Upper lobe of right lung (tissue), 1 donor: ENCODE data around the gene VWA8. TPM values are rescaled to one million over a fixed set of nuclear protein-coding genes. Genes with fewer than 3 reads are reported as not detected.

Experiments used
- ATAC-seq: fragments of 200-7000 bp; cut with Tn5 transposase; one replicate; pipeline ENCODE4 v1.9.1; 2020; ENCODE audit warnings: mild to moderate bottlenecking, moderate library complexity
- DNase-seq: peaks from one replicate; pipeline ENCODE4 v3.0.0-alpha.2; 2020
- H3K27ac ChIP-seq: fragments of 200-600 bp; one replicate; pipeline ENCODE4 v1.8.0; 2022
- H3K27me3 ChIP-seq: fragments of 200-600 bp; one replicate; pipeline ENCODE4 v1.8.0; 2022; ENCODE audit warnings: mild to moderate bottlenecking
- H3K36me3 ChIP-seq: fragments of 200-600 bp; one replicate; pipeline ENCODE4 v1.8.0; 2022
- H3K4me1 ChIP-seq: fragments of 200-600 bp; one replicate; pipeline ENCODE4 v1.8.0; 2022
- H3K4me3 ChIP-seq: fragments of 200-600 bp; one replicate; pipeline ENCODE4 v1.8.0; 2022; ENCODE audit warnings: mild to moderate bottlenecking
- H3K9me3 ChIP-seq: fragments of 200-600 bp; one replicate; pipeline ENCODE4 v1.8.0; 2022
- CTCF ChIP-seq: fragments of 200-600 bp; IDR thresholded peaks from one replicate; pipeline ENCODE4 v1.8.0; 2022; ENCODE audit warnings: antibody characterized with exemption
- intact Hi-C: fragments of 100-400 bp; cut with DNase I; formaldehyde crosslinking; loops from one replicate; pipeline ENCODE4 v1.11.0; 2022
- total RNA-seq: library from RNA; stranded (reverse); fragmentation: NEBNext Ultra II Directional; extraction: Animal tissue kit (Norgen Biotek cat#: 25700); gene quantifications from one replicate; pipeline ENCODE4 v1.2.1, GENCODE V29; 2021
- donor health status: DM: no; HTN: yes; CAD: no; lungs with severe emphysema.

Gene VWA8
- total RNA-seq, 1 donor from 2014 or later = 20.6 TPM

- Histone ChIP-seq H3K9me3 (no peaks in the 10 kb centered on the region), H3K4me1 (peaks cover 39% of the 10 kb centered on the region), H3K27ac (peak overlapping the region; percentile 49), H3K27me3 (no peaks in the 10 kb centered on the region), H3K36me3 (no peaks in the 10 kb centered on the region), H3K4me3 (no peak overlapping the region)
- DNase-seq (no peak), ATAC-seq (no peak)
- intact Hi-C loops = no loop called here
- TF ChIP-seq CTCF = no peak
Observed at GRCh38 chr13:41644742-41645141, 316.2 kb downstream of the VWA8 start.

- intact Hi-C loops = no loop called here
- no peaks in the 10 kb centered on the region for H3K36me3 ChIP-seq
- no peak for TF ChIP-seq CTCF
- H3K4me1 ChIP-seq = peaks cover 44% of the 10 kb centered on the region
- no peaks in the 10 kb centered on the region for H3K9me3 ChIP-seq
- H3K27me3 ChIP-seq = no peaks in the 10 kb centered on the region
- no peak overlapping the region for H3K4me3 ChIP-seq
- DNase-seq = no peak
- H3K27ac ChIP-seq = peak overlapping the region; percentile 44
- ATAC-seq = peak; percentile 33
Observed at GRCh38 chr13:41643507-41643906, 317.4 kb downstream of the VWA8 start.

GRCh38 chr13:41641961-41642360 is 318.9 kb downstream of the VWA8 start:
- H3K4me3 ChIP-seq = no peak overlapping the region
- intact Hi-C loops = no loop called here
- peaks cover 49% of the 10 kb centered on the region for H3K4me1 ChIP-seq
- no peak overlapping the region for H3K27ac ChIP-seq
- no peaks in the 10 kb centered on the region for H3K27me3 ChIP-seq
- TF ChIP-seq CTCF = no peak
- DNase-seq (no peak), ATAC-seq (no peak)
- H3K36me3 ChIP-seq = no peaks in the 10 kb centered on the region
- H3K9me3 ChIP-seq = no peaks in the 10 kb centered on the region

- no peak overlapping the region for H3K27ac ChIP-seq
- intact Hi-C loops = no loop called here
- TF ChIP-seq CTCF = no peak
- no peaks in the 10 kb centered on the region for H3K36me3 ChIP-seq
- peaks cover 48% of the 10 kb centered on the region for H3K4me1 ChIP-seq
- ATAC-seq (no peak), DNase-seq (no peak)
- H3K9me3 ChIP-seq = no peaks in the 10 kb centered on the region
- no peaks in the 10 kb centered on the region for H3K27me3 ChIP-seq
- H3K4me3 ChIP-seq = no peak overlapping the region
Observed at GRCh38 chr13:41641429-41641828, 319.5 kb downstream of the VWA8 start.

- DNase-seq = no peak
- H3K4me1 ChIP-seq = peaks cover 36% of the 10 kb centered on the region
- peak; percentile 61 for ATAC-seq
- H3K36me3 ChIP-seq = no peaks in the 10 kb centered on the region
- intact Hi-C loops = no loop called here
- no peaks in the 10 kb centered on the region for H3K27me3 ChIP-seq
- peak overlapping the region; percentile 61 for H3K27ac ChIP-seq
- H3K9me3 ChIP-seq = no peaks in the 10 kb centered on the region
- no peak overlapping the region for H3K4me3 ChIP-seq
- TF ChIP-seq CTCF = no peak
Observed at GRCh38 chr13:41639955-41640780, 320.7 kb downstream of the VWA8 start.
